HG03442 (cell line): ENCODE measurements around the gene ACSF2.

Source experiments
- ATAC-seq: cut with Tn5 transposase; IDR thresholded peaks from one replicate; pipeline ENCODE4 v1.9.1; 2021; ENCODE audit warnings: mild to moderate bottlenecking, moderate library complexity; ENCODE audit not compliant: unreplicated experiment

The ACSF2 gene

GRCh38 chr17:50519141-50519834, 93.3 kb downstream of the ACSF2 start:
- ATAC-seq = no peak

- no peak for ATAC-seq
Measured at GRCh38 chr17:50520483-50520882, 94.5 kb downstream of the ACSF2 start.

- no peak for ATAC-seq
Measured at GRCh38 chr17:50521514-50521913, 95.5 kb downstream of the ACSF2 start.

GRCh38 chr17:50522766-50523165, 96.7 kb downstream of the ACSF2 start:
- no peak for ATAC-seq

- ATAC-seq = no peak
Measured at GRCh38 chr17:50523208-50523607, 97.2 kb downstream of the ACSF2 start.
